Common myeloid progenitor, CD34-positive (primary cell): ENCODE measurements around the gene HMCN1.

Experiments used
- CTCF ChIA-PET: fragments of 350-600 bp; sonication (Branson Sonifier 250); formaldehyde crosslinking; loops from one replicate; lab custom pipeline; 2021; ENCODE audit warnings: antibody characterized with exemption; lab: Charles Lee
- POLR2A ChIA-PET: fragments of 350-600 bp; sonication (Branson Sonifier 250); formaldehyde crosslinking; loops from one replicate; lab custom pipeline; 2021; ENCODE audit warnings: antibody characterized with exemption; lab: Charles Lee
- DNase-seq, 3 donors: peaks; one replicate each; pipeline versions ENCODE4 v3.0.0 to v3.0.0-alpha.2; 2013
- H3K27ac ChIP-seq, 2 experiments: 1 replicate in 1 of 2; 2 replicates in 1 of 2; pipeline ENCODE4 v1.7.0; 2013; ENCODE audit warnings: inconsistent platforms in 2 of 2, low read length in 2 of 2, mild to moderate bottlenecking in 2 of 2, low read depth in 1 of 2, moderate library complexity in 1 of 2; ENCODE audit not compliant: severe bottlenecking in 2 of 2, insufficient read depth in 1 of 2, poor library complexity in 1 of 2
- H3K27me3 ChIP-seq, 5 experiments: replicated peaks in 2 of 5; 1 replicate in 3 of 5; 2 replicates in 2 of 5; pipeline versions ENCODE4 v1.6.1 to v1.7.0; 2013; ENCODE audit warnings: low read length in 4 of 5, mild to moderate bottlenecking in 2 of 5, moderate library complexity in 2 of 5, inconsistent platforms in 1 of 5; ENCODE audit not compliant: insufficient read depth in 5 of 5, control insufficient read depth in 4 of 5
- H3K36me3 ChIP-seq, 4 experiments: 1 replicate in 2 of 4; 2 replicates in 2 of 4; pipeline versions ENCODE4 v1.6.1 to v1.7.0; 2013; ENCODE audit warnings: low read length in 3 of 4, control low read depth in 1 of 4, mild to moderate bottlenecking in 1 of 4; ENCODE audit not compliant: control insufficient read depth in 4 of 4, insufficient read depth in 4 of 4
- H3K4me1 ChIP-seq, 4 experiments: 1 replicate in 3 of 4; 2 replicates in 1 of 4; pipeline versions ENCODE4 v1.6.1 to v1.7.1; 2013; ENCODE audit warnings: low read length in 3 of 4, mild to moderate bottlenecking in 3 of 4, control low read depth in 1 of 4, inconsistent platforms in 1 of 4, moderate library complexity in 1 of 4; ENCODE audit not compliant: control insufficient read depth in 4 of 4, insufficient read depth in 4 of 4; ENCODE audit errors: control extremely low read depth in 1 of 4
- H3K4me3 ChIP-seq, 7 experiments: 1 replicate in 4 of 7; 2 replicates in 3 of 7; pipeline versions ENCODE4 v1.5.1 to v1.7.0; 2013; ENCODE audit warnings: mild to moderate bottlenecking in 7 of 7, low read length in 6 of 7, moderate library complexity in 6 of 7, inconsistent platforms in 2 of 7, low read depth in 2 of 7, control low read depth in 1 of 7; ENCODE audit not compliant: insufficient read depth in 4 of 7, control insufficient read depth in 1 of 7; ENCODE audit errors: extremely low read depth in 1 of 7
- H3K9me3 ChIP-seq, 5 experiments: 1 replicate in 4 of 5; 2 replicates in 1 of 5; pipeline versions ENCODE4 v1.6.1 to v1.7.1; 2013; ENCODE audit warnings: low read length in 4 of 5, mild to moderate bottlenecking in 2 of 5, inconsistent platforms in 1 of 5, low read depth in 1 of 5, moderate library complexity in 1 of 5; ENCODE audit not compliant: control insufficient read depth in 4 of 5, insufficient read depth in 2 of 5; ENCODE audit errors: control extremely low read depth in 1 of 5
- WGBS: methylation state at CpG from one replicate; pipeline ENCODE4 v1.1.5; 2013; ENCODE audit not compliant: insufficient coverage; 5-methylcytosine and 5-hydroxymethylcytosine counted together

HMCN1 gene

DNA sequence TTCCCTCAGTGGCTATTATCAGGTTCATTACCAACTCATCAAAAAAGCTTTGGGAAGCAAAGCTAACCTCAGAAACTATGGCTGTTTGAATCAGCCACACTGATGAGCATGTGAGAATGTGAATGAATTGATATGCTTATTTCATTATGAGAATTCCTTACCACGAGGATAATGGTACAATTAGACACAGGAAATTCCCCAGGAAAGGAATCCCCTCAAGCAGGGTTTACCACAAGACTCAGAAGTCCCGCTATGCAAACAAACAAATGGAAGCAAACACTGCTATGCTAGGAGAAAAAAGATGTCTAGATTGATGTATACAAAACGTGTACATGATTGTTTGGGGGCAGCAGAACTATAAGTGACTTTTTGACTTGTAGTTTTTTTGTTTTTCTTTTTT is 205.0 kb downstream of the HMCN1 start:
- ChIA-PET CTCF (no interaction called here), POLR2A (no interaction called here)
- H3K27me3 ChIP-seq: peaks cover 0 to 2% (median 0%) of the 10 kb centered on the region in 5 experiments
- no peaks in the 10 kb centered on the region for H3K4me1 ChIP-seq
- no peak overlapping the region for H3K4me3 ChIP-seq
- WGBS: no CpG with 5 or more reads among the region's 3 CpGs
- no peak for DNase-seq
- H3K27ac ChIP-seq: no peak overlapping the region
- H3K9me3 ChIP-seq: no peaks in the 10 kb centered on the region
- H3K36me3 ChIP-seq: no peaks in the 10 kb centered on the region

GRCh38 chr1:185942961-185943360 is 208.8 kb downstream of the HMCN1 start:
- ChIA-PET POLR2A (no interaction called here), CTCF (no interaction called here)
- DNase-seq: no peak
- Histone ChIP-seq H3K36me3 (no peaks in the 10 kb centered on the region), H3K4me1 (no peaks in the 10 kb centered on the region), H3K27ac (no peak overlapping the region), H3K27me3 (peaks cover 0 to 5% (median 0%) of the 10 kb centered on the region in 5 experiments), H3K9me3 (no peaks in the 10 kb centered on the region), H3K4me3 (no peak overlapping the region)
- 98% methylated on average over 4 of the region's 4 CpGs for WGBS

- Histone ChIP-seq H3K9me3 (no peaks in the 10 kb centered on the region), H3K4me3 (no peak overlapping the region), H3K27me3 (no peaks in the 10 kb centered on the region), H3K27ac (no peak overlapping the region), H3K4me1 (no peaks in the 10 kb centered on the region), H3K36me3 (no peaks in the 10 kb centered on the region)
- DNase-seq: no peak
- POLR2A ChIA-PET: no interaction called here
- no CpG with 5 or more reads among the region's 1 CpG for WGBS
- CTCF ChIA-PET: no interaction called here
These were observed 222.7 kb downstream of the HMCN1 start for GRCh38 chr1:185956881-185957280.

GRCh38 chr1:185957441-185958363 is 223.5 kb downstream of the HMCN1 start:
- WGBS: 86% methylated on average over 1 of the region's 3 CpGs
- DNase-seq: no peak
- no peaks in the 10 kb centered on the region for H3K9me3 ChIP-seq
- no peaks in the 10 kb centered on the region for H3K4me1 ChIP-seq
- H3K36me3 ChIP-seq: no peaks in the 10 kb centered on the region
- H3K27ac ChIP-seq: no peak overlapping the region
- ChIA-PET CTCF (no interaction called here), POLR2A (no interaction called here)
- H3K4me3 ChIP-seq: no peak overlapping the region
- no peaks in the 10 kb centered on the region for H3K27me3 ChIP-seq

GRCh38 chr1:185960422-185961321 is 226.5 kb downstream of the HMCN1 start:
- WGBS: 94% methylated on average over 2 of the region's 5 CpGs
- POLR2A ChIA-PET: no interaction called here
- Histone ChIP-seq H3K4me3 (no peak overlapping the region), H3K27ac (no peak overlapping the region), H3K36me3 (no peaks in the 10 kb centered on the region), H3K9me3 (no peaks in the 10 kb centered on the region), H3K4me1 (no peaks in the 10 kb centered on the region), H3K27me3 (no peaks in the 10 kb centered on the region)
- no peak for DNase-seq
- CTCF ChIA-PET: interaction anchor here (0.7 kb wide), 1 partner anchor 33 kb away, joined by 3 read pairs; no protein-coding TSS in a partner anchor

DNA sequence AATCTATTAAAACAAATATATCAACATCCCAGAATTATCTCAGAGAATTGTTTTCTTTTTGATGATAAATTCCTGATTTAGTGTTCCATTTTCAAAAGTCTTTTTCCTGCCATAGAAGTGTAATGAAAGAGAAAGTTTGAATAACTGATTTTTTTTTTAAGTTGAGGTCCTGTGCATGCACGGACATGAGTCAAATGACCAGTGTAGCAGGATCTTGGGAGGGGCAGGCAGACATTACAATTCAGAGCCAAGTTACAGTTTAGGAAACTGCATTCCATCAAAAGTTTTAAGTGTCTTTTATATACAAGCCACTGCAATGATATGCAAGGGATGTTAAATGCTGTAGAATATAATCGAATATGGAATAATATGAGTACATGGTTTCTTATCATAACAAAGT is 227.5 kb downstream of the HMCN1 start:
- DNase-seq: no peak
- no peaks in the 10 kb centered on the region for H3K9me3 ChIP-seq
- no peaks in the 10 kb centered on the region for H3K4me1 ChIP-seq
- no peaks in the 10 kb centered on the region for H3K27me3 ChIP-seq
- POLR2A ChIA-PET: interaction anchor here (0.6 kb wide), 1 partner anchor 72 kb away, joined by 3 read pairs; no protein-coding TSS in a partner anchor
- no CpG with 5 or more reads among the region's 2 CpGs for WGBS
- CTCF ChIA-PET: no interaction called here
- no peaks in the 10 kb centered on the region for H3K36me3 ChIP-seq
- H3K4me3 ChIP-seq: no peak overlapping the region
- H3K27ac ChIP-seq: no peak overlapping the region

DNA sequence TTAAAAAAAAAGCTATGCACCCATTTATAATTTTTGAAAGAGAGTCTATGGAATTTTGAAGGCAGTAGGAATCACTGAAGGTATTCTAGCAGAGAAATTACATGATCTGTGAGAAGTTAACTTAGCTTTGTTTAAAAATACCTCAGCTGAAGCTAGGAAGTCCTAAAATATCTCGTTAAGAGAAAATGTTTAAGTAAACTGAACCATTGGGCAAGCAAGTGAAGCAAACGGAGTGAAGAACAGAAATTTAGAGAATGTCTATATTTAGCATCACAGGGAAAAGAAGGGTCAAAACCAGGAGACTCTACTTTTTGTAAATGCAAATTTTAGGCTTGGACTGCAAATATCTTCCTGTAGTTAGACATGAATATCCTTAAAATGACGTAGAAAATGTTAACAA is 230.8 kb downstream of the HMCN1 start:
- Histone ChIP-seq H3K36me3 (no peaks in the 10 kb centered on the region), H3K4me3 (no peak overlapping the region), H3K27me3 (no peaks in the 10 kb centered on the region), H3K27ac (no peak overlapping the region), H3K4me1 (no peaks in the 10 kb centered on the region), H3K9me3 (no peaks in the 10 kb centered on the region)
- DNase-seq: no peak
- WGBS: 44% methylated on average over 2 of the region's 3 CpGs
- POLR2A ChIA-PET: no interaction called here
- CTCF ChIA-PET: no interaction called here
